Stomach (tissue), 4 donors: Measurements from ENCODE around the gene PARD6G.

Experiments
- CTCF ChIP-seq, 7 experiments: fragments of 450-650 bp in 4 of 7; fragments of 200-600 bp in 3 of 7; sonication (generic) in 3 of 7; IDR thresholded peaks; one replicate each; pipeline ENCODE4 v1.5.1; 2016 to 2019; ENCODE audit warnings: antibody characterized with exemption in 7 of 7, control low read depth in 2 of 7, mild to moderate bottlenecking in 1 of 7
- POLR2A ChIP-seq, 4 donors: fragments of 450-650 bp; IDR thresholded peaks; one replicate each; pipeline ENCODE4 v1.6.1; 2016; ENCODE audit warnings: antibody characterized with exemption in 4 of 4, control low read depth in 2 of 4, mild to moderate bottlenecking in 1 of 4, moderate library complexity in 1 of 4

GRCh38 chr18:80201739-80202138 lies 45.6 kb downstream of the PARD6G start:
- TF ChIP-seq CTCF (IDR thresholded peaks at IDR 0.05) (no peak), POLR2A (IDR thresholded peaks at IDR 0.05) (no peak)
